Tibial artery (tissue), 4 donors: ENCODE data around the gene SLC25A21.

ENCODE experiments used
- DNase-seq, 2 donors: peaks; one replicate each; pipeline ENCODE4 v3.0.0-alpha.2; 2019
- H3K27ac ChIP-seq, 2 donors: fragments of 200-600 bp; sonication (generic) in 1 of 2; 1 replicate in 1 of 2; 2 replicates in 1 of 2; pipeline ENCODE4 v1.5.1; 2018 to 2019; ENCODE audit warnings: mild to moderate bottlenecking in 1 of 2
- H3K27me3 ChIP-seq, 2 donors: fragments of 200-600 bp; sonication (generic) in 1 of 2; one replicate each; pipeline versions ENCODE4 v1.5.1 to v1.6.0; 2016 to 2019
- H3K36me3 ChIP-seq, 3 donors: fragments of 200-600 bp; sonication (generic) in 2 of 3; one replicate each; pipeline ENCODE4 v1.5.1; 2016 to 2019; ENCODE audit warnings: mild to moderate bottlenecking in 2 of 3
- H3K4me1 ChIP-seq, 4 donors: fragments of 200-600 bp; sonication (generic) in 2 of 4; 1 replicate in 3 of 4; 2 replicates in 1 of 4; pipeline ENCODE4 v1.5.1; 2016 to 2019
- H3K4me3 ChIP-seq, 2 donors: fragments of 200-600 bp; sonication (generic) in 1 of 2; 1 replicate in 1 of 2; 2 replicates in 1 of 2; pipeline ENCODE4 v1.5.1; 2018 to 2019; ENCODE audit warnings: mild to moderate bottlenecking in 2 of 2
- H3K9me3 ChIP-seq, 3 donors: fragments of 200-600 bp; sonication (generic) in 1 of 3; one replicate each; pipeline ENCODE4 v1.5.1; 2016 to 2019
- intact Hi-C: fragments of 100-400 bp; cut with DNase I; formaldehyde crosslinking; loops from one replicate; pipeline ENCODE4 v1.15.0; 2023; ENCODE audit warnings: low total_unique reads
- TF ChIP-seq, protein P1 (sequence below), 2 experiments: fragments of 200-600 bp in 1 of 2; fragments of 450-650 bp in 1 of 2; IDR thresholded peaks; one replicate each; pipeline ENCODE4 v1.5.1; 2017 to 2019; ENCODE audit warnings: antibody characterized with exemption in 2 of 2, mild to moderate bottlenecking in 1 of 2, moderate library complexity in 1 of 2

The SLC25A21 gene

DNA sequence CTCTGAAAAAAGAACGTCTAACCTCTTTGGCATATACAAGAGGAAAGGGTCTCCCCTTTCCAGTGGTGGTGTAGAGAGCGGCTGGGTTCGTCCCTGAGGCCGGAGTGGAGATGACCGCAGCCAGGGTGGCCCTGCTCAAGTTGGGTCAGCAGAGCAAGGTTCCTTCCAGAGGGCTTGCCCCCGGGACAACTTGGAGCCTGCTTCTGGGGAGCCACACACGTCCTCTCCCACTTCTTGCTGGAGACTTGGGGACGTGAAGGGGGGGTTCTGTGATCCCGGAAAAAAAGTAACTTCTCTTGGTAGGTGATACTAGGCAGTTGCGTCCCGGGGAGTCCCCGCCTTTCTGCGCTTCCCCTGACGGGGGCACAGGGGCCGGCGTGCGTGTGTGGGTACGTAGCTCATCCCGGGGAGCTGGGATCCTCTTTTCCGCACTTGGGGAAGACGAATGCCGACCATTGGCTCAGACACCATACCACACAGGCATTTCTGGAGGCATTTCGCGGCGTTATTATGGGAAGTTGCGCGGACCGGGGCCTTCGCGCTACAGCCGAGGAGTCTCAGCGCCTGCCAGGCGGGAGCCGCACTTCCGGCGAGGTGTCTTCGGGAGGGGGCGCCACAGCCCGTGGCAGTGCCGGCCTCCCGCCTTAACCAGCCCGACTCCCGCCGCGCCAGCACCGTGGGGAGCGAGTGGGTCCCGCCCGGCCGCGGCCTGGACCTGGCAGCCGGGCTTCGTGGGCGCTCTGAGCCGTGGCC, 525.6 kb downstream of the SLC25A21 start:
- peak in 1 of 2 donors; percentile 68 for DNase-seq
- Histone ChIP-seq H3K4me3 (peak overlapping the region; percentile 45 to 47), H3K27ac (peak overlapping the region in 1 of 2 donors; percentile 30), H3K36me3 (no peaks in the 10 kb centered on the region), H3K4me1 (peaks cover 0 to 21% (median 18%) of the 10 kb centered on the region in 4 donors), H3K9me3 (no peaks in the 10 kb centered on the region), H3K27me3 (peaks cover 3 to 69% of the 10 kb centered on the region in 2 donors)
- TF ChIP-seq, protein P1, sequence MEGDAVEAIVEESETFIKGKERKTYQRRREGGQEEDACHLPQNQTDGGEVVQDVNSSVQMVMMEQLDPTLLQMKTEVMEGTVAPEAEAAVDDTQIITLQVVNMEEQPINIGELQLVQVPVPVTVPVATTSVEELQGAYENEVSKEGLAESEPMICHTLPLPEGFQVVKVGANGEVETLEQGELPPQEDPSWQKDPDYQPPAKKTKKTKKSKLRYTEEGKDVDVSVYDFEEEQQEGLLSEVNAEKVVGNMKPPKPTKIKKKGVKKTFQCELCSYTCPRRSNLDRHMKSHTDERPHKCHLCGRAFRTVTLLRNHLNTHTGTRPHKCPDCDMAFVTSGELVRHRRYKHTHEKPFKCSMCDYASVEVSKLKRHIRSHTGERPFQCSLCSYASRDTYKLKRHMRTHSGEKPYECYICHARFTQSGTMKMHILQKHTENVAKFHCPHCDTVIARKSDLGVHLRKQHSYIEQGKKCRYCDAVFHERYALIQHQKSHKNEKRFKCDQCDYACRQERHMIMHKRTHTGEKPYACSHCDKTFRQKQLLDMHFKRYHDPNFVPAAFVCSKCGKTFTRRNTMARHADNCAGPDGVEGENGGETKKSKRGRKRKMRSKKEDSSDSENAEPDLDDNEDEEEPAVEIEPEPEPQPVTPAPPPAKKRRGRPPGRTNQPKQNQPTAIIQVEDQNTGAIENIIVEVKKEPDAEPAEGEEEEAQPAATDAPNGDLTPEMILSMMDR (IDR thresholded peaks at IDR 0.05): peak in 1 of 2 experiments; percentile 12
- intact Hi-C loops: loop anchor here (5.0 kb wide), 1 partner anchor 500 kb away; no protein-coding TSS in a partner anchor

DNA sequence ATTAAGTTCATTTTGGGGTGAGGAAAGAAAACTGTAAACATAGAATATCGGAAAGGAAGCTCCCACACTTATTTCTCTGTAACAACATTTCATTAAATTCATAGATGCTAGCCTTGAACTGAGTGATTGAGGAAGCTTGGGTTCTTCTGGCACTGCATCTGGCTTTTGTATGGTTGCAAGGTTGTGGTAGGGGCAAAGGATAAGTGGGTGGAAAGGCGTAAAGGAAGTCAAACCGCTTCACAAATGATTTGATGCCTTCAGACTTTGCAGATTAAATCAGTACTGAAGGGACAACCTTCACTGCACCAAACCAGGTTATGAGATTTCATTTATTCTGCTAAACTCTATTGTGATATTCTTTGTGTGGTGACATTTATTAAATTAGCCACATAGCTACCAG, 538.8 kb downstream of the SLC25A21 start:
- Histone ChIP-seq H3K4me1 (no peaks in the 10 kb centered on the region), H3K4me3 (no peak overlapping the region), H3K36me3 (no peaks in the 10 kb centered on the region), H3K27me3 (peaks cover 0 to 6% of the 10 kb centered on the region in 2 donors), H3K27ac (no peak overlapping the region), H3K9me3 (no peaks in the 10 kb centered on the region)
- no peak for DNase-seq
- TF ChIP-seq, protein P1 (IDR thresholded peaks at IDR 0.05): no peak
- intact Hi-C loops: no loop called here
